ENCODE data around the gene UAP1. TPM values are rescaled to one million over a fixed set of nuclear protein-coding genes. Genes with fewer than 3 reads are reported as not detected.

The UAP1 gene
- total and polyA plus RNA-seq, 2 donors (not counting 1 experiment from before 2014, with no cell fraction given): 5.3 to 16.4 TPM

- H2AFZ ChIP-seq (ENCODE audit: insufficient read depth, low read depth, low read length, poor library complexity, severe bottlenecking): no peak overlapping the region
- H3K4me3 ChIP-seq (ENCODE audit: control extremely low read depth in 1 of 5, extremely low read depth in 1 of 5, insufficient read depth in 1 of 5, low read depth in 2 of 5, low read length in 4 of 5): no peak overlapping the region
- DNase-seq: no peak
- no peak overlapping the region for H3K9ac ChIP-seq (ENCODE audit: low read length)
- no peak overlapping the region for H3K27ac Mint-ChIP-seq
- intact Hi-C loops (cut with micrococcal nuclease): no loop called here
- H3K79me2 ChIP-seq (ENCODE audit: control insufficient read depth, insufficient read depth, low read length): no peaks in the 10 kb centered on the region
- H4K20me1 ChIP-seq (ENCODE audit: control insufficient read depth, insufficient read depth, low read length, poor library complexity, severe bottlenecking): no peaks in the 10 kb centered on the region
- CTCF ChIA-PET: no interaction called here
- H3K27me3 ChIP-seq (replicated peaks in 1 of 4; ENCODE audit: control extremely low read depth in 1 of 4, control insufficient read depth in 3 of 4, insufficient read depth in 4 of 4, low read length in 3 of 4): no peaks in the 10 kb centered on the region
- H3K9me3 Mint-ChIP-seq (ENCODE audit: insufficient read depth): no peaks in the 10 kb centered on the region
- no peak overlapping the region for H3K4me2 ChIP-seq (replicated peaks; ENCODE audit: low read depth, low read length, poor library complexity, severe bottlenecking)
- no peaks in the 10 kb centered on the region for H3K9me3 ChIP-seq (ENCODE audit: control extremely low read depth in 1 of 3, control insufficient read depth in 2 of 3, insufficient read depth in 1 of 3, low read length in 2 of 3)
- whole genome bisulfite sequencing (ENCODE audit: insufficient coverage): 100% methylated on average over 1 of the region's 1 CpG
- no peaks in the 10 kb centered on the region for H3K4me1 ChIP-seq (ENCODE audit: control insufficient read depth in 2 of 2, insufficient read depth in 2 of 2, low read length in 2 of 2)
- H3K27ac ChIP-seq (ENCODE audit: low read length in 2 of 2): no peak overlapping the region
- no peaks in the 10 kb centered on the region for H3K4me1 Mint-ChIP-seq
- ATAC-seq (ENCODE audit: low read depth): no peak
- no peak overlapping the region for H3K4me3 Mint-ChIP-seq
- no peaks in the 10 kb centered on the region for H3K27me3 Mint-ChIP-seq
- TF ChIP-seq CTCF (IDR thresholded peaks at IDR 0.05) (no peak), EZH2 (IDR thresholded peaks at IDR 0.05; ENCODE audit: borderline replicate concordance, insufficient read depth, low read depth, low read length, poor library complexity, severe bottlenecking) (no peak)
- H3K36me3 ChIP-seq (replicated peaks in 1 of 2; ENCODE audit: control extremely low read depth in 1 of 2, control insufficient read depth in 1 of 2, extremely low read depth in 1 of 2, insufficient read depth in 2 of 2, low read length in 1 of 2): peaks cover 0 to 1% of the 10 kb centered on the region in 2 experiments
- POLR2A ChIA-PET: no interaction called here
Observed at GRCh38 chr1:162571696-162572095, 10.2 kb downstream of the UAP1 start.

DNA sequence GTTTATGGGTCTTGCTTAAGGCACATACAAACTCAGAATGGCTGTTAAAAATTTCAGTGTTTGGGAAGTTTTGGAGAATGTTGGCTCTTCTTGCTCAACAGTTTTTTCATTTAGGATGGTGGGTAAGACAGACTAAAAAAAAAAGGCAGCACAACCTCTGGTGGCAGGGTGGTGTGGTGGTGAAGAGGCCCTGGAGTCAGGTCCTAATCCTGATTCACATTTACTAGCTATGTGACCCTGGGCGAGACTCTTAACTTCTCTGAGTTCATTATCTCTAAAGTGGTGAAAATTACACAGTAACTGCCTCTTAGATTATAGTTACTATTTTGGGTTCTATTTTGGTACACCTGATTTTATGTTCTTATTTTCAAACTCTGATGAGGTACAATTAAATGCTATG is 11.6 kb downstream of the UAP1 start:
- DNase-seq: no peak

More for the DNA sequence above, 11.6 kb downstream of the UAP1 start:
- Histone ChIP-seq H3K9me3 (ENCODE audit: control extremely low read depth in 1 of 3, control insufficient read depth in 2 of 3, insufficient read depth in 1 of 3, low read length in 2 of 3) (no peaks in the 10 kb centered on the region), H3K27ac (ENCODE audit: low read length in 2 of 2) (no peak overlapping the region), H3K79me2 (ENCODE audit: control insufficient read depth, insufficient read depth, low read length) (no peaks in the 10 kb centered on the region), H3K36me3 (replicated peaks in 1 of 2; ENCODE audit: control extremely low read depth in 1 of 2, control insufficient read depth in 1 of 2, extremely low read depth in 1 of 2, insufficient read depth in 2 of 2, low read length in 1 of 2) (peaks cover 0 to 1% of the 10 kb centered on the region in 2 experiments), H3K27me3 (replicated peaks in 1 of 4; ENCODE audit: control extremely low read depth in 1 of 4, control insufficient read depth in 3 of 4, insufficient read depth in 4 of 4, low read length in 3 of 4) (no peaks in the 10 kb centered on the region), H3K4me3 (ENCODE audit: control extremely low read depth in 1 of 5, extremely low read depth in 1 of 5, insufficient read depth in 1 of 5, low read depth in 2 of 5, low read length in 4 of 5) (no peak overlapping the region), H3K4me1 (ENCODE audit: control insufficient read depth in 2 of 2, insufficient read depth in 2 of 2, low read length in 2 of 2) (no peaks in the 10 kb centered on the region), H2AFZ (ENCODE audit: insufficient read depth, low read depth, low read length, poor library complexity, severe bottlenecking) (no peak overlapping the region), H4K20me1 (ENCODE audit: control insufficient read depth, insufficient read depth, low read length, poor library complexity, severe bottlenecking) (no peaks in the 10 kb centered on the region), H3K4me2 (replicated peaks; ENCODE audit: low read depth, low read length, poor library complexity, severe bottlenecking) (no peak overlapping the region), H3K9ac (ENCODE audit: low read length) (no peak overlapping the region)
- H3K4me3 Mint-ChIP-seq: no peak overlapping the region
- no peaks in the 10 kb centered on the region for H3K27me3 Mint-ChIP-seq
- no peaks in the 10 kb centered on the region for H3K9me3 Mint-ChIP-seq (ENCODE audit: insufficient read depth)
- no CpG with 5 or more reads among the region's 1 CpG for WGBS (ENCODE audit: insufficient coverage)
- no peaks in the 10 kb centered on the region for H3K4me1 Mint-ChIP-seq
- no peak for ATAC-seq (ENCODE audit: low read depth)
- CTCF ChIA-PET: no interaction called here
- H3K27ac Mint-ChIP-seq: no peak overlapping the region
- POLR2A ChIA-PET: no interaction called here
- intact Hi-C loops (cut with micrococcal nuclease): no loop called here
- no peak for TF ChIP-seq EZH2 (IDR thresholded peaks at IDR 0.05; ENCODE audit: borderline replicate concordance, insufficient read depth, low read depth, low read length, poor library complexity, severe bottlenecking)
- TF ChIP-seq CTCF (IDR thresholded peaks at IDR 0.05): no peak
